NCI-H82 treated with DMSO at 0.1 percent for 48 hours (cell line): ENCODE data around the gene SPAG4.
A peak's percentile ranks its signal among the peaks of the same experiment; 100 is the strongest.

ENCODE experiments used
- DNase-seq: peaks from one replicate; lab custom pipeline; 2025; ENCODE audit not compliant: unreplicated experiment; lab: John Stamatoyannopoulos, UW

The SPAG4 gene

DNA sequence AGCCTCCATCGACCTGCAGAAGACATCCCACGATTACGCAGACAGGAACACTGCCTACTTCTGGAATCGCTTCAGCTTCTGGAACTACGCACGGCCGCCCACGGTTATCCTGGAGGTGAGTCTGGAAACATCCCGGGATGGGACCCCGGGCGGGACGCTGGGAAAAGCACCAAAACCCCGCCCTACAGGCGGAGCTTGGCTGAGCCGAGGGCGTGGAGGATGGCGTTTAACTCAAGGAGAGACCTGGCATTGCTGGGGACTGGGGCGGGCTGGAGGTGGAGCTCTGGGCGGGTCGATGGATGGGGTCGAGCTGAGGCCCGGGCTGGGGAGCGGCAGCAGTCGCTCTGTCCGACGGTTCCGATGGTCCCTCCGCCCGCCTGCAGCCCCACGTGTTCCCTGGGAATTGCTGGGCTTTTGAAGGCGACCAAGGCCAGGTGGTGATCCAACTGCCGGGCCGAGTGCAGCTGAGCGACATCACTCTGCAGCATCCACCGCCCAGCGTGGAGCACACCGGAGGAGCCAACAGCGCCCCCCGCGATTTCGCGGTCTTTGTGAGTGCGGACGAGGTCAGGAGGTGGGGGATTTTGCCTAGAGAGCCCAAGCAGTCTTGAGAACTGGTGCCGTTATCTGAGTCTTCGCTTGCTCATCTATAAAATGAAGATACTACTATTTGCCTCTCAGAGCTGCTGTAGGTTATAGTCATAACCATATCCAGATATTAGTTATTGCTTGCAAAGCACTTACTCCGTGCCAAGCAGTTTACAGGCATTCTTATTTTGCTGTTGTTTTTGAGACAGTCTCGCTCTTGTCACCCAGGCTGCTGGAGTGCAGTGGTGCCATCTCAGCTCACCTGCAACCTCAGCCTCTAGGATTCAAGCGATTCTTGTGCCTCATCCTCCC lies 3.8 kb downstream of the SPAG4 start:
- peak; percentile 78 for DNase-seq

- DNase-seq, result no peak
These were observed 5.4 kb downstream of the SPAG4 start for GRCh38 chr20:35620818-35621559.

DNA sequence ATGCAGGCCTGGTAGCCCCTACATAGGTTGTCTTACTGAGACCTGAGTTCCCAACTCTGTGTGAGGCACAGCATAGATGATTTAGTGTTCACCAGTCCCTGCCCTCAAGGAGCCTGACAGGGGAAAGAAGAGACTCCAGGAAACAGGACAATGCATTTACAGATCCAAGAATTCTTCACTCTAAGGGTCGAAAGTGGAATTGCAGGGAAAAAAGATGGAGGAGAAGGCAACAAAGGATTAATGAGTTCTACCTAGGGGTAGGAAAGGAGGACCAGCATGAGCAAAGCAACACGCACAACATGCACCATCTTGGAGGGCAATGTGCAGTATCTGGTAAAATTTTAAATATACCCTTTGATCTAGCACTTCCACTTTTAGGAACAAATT lies 5.9 kb downstream of the SPAG4 start:
- no peak for DNase-seq

DNA sequence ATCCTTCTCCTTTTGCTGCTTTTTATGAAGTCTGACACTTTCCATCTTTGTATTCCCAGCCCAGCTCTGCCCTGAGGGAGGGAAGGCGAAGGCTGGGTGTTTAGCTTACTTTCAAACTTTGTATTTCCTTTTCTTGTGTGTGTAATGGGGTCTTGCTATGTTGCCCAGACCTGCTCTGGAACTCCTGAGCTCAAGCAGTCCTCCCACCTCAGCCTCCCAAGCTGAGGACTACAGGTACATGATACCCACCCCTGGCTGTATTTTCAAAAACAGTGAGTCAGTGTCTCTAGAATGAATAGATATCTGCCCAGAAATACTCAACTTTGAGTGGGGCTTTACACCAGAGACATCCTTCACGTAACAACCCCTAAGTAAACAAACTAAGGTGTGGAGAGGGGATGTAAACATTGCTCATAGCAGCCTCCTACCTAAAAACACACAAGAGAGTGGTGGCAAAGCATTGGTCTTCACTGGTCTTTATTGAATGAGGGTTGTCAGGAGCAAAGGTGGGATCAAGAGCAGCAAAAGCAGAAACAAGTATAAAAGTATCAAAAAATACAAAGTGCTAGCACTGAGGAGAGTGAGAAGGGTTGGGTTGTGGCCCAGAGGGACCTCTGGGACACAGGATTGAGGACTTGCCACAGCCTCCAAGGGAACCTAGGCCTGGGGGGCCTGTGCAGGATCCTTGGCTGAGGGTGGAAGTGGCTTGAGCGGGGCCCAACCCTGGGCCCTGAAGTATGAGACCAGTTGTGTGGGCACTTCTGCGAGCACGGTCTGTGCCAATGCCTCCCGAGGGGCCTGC lies 10.2 kb downstream of the SPAG4 start:
- no peak for DNase-seq

DNA sequence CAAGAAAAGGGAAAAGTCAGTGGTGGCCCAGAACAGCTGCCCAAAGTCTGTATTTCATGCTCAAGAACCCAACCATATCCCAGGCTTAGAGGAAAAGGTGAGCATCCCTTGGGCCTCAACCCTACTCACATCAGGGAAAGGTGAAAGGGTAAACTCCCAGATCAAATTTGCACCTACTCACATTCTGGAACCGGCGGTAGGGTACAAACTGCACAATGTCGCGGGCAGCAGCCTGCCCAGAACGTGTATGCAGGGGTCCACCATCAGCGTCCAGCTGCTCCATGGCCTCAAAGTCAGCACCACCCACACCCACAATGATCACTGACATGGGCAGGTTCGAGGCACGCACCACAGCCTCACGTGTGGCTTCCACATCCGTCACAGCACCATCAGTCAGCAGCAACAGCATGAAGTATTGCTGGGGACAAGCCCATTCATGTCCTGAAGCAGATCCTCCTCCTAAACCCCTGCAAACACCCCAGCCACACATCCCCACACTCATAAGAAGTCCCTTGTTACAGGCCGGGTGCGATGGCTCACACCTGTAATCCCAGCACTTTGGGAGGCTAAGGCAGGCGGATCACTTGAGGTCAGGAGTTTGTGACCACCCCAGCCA lies 10.9 kb downstream of the SPAG4 start:
- DNase-seq, result no peak

GRCh38 chr20:35627121-35627520 lies 11.5 kb downstream of the SPAG4 start:
- DNase-seq, result no peak

GRCh38 chr20:35629427-35630145 lies 14.0 kb downstream of the SPAG4 start:
- no peak for DNase-seq

DNA sequence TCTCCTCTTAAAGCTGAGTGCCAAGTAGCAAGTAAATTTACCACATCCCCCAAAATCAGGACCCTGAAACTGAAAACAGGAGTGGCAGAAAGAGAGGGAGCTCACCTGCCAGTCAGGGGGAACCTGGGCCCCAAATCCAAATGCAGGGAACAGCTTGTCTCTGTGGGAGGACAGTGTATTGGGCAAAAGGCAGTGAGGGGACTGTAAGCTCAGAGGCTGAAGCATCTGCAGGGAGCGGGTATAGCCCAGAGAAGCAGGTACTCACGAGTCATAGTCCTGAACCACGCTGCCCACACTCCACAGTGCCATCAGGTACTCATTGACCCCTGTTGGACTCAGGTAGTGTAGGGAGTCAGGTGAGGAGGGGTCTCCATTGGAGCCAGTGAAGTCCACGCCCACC lies 15.0 kb downstream of the SPAG4 start:
- no peak for DNase-seq

DNA sequence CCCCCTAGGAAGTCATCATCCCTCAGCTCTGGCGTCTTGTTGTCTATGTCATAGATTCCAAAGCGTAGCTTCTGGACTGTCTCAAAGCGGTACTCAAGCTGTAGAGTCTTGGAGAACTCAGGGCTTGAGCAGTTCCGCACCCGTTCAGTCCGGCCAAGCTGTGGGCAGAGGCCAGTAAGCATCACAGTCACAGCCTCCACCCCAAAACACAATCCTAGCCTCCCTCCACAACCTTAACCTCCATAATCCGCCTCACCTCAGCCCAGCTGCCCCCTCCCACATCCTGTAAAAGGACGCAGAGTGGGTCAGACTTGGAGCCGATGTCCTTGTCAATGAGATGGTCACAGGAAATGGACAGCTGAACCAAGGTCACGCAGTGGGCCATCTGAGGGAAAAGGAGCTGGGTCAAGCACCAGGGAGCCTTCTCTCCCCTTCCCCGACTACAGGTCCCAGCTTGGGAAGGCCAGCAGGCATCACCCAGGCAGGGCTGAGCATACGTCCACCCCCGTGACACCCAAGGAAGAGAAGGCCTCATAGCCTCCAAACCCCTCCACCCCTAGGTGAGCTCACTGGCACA lies 17.0 kb downstream of the SPAG4 start:
- no peak for DNase-seq

- no peak for DNase-seq
These were observed 20.0 kb downstream of the SPAG4 start for GRCh38 chr20:35635652-35636051.

GRCh38 chr20:35636095-35636494 lies 20.5 kb downstream of the SPAG4 start:
- DNase-seq, result no peak

GRCh38 chr20:35637276-35637675 lies 21.6 kb downstream of the SPAG4 start:
- DNase-seq, result no peak

DNA sequence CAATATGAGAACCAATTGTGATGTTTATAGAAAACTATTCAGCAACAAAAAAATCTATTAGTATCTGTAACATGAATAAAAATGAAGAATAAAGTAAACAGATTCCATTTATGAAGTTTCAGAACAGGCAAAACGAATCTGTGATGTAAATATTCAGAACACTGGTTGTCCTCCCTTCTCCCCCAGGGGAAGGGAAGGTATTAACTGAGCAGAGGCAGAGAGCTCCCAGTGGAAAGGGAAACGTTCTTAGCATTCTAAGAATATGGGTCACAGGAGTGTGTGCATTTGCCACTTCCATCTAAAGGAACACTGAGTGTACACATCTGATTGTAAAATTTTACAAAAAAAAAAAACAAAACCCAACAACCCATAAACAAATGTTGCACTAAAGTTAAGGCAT lies 23.1 kb downstream of the SPAG4 start:
- DNase-seq, result no peak

- no peak for DNase-seq
These were observed 25.1 kb downstream of the SPAG4 start for GRCh38 chr20:35640724-35641123.

- no peak for DNase-seq
These were observed 26.1 kb downstream of the SPAG4 start for GRCh38 chr20:35641743-35642142.

DNA sequence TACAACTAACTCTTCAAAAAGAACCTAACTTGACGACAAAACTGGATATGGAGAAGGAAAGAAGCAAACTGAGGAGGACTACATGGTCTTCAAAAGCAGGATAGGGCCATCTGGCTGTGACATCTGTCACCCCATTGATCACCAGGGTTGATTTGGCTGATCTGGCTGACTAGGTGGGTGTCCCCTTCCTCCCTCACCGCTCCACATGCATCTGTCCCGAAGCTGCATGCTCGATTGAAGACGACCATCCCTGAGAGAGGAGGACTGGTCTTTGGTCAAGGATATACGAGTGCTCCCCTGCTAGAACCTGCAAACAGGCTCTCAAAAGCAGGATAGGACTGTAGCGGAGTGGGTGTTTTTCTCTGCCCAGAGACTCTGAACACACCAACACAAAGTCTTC lies 27.4 kb downstream of the SPAG4 start:
- DNase-seq, result peak; percentile 16

GRCh38 chr20:35644806-35645205 lies 29.2 kb downstream of the SPAG4 start:
- no peak for DNase-seq

GRCh38 chr20:35648836-35649235 lies 33.2 kb downstream of the SPAG4 start:
- DNase-seq, result no peak

DNA sequence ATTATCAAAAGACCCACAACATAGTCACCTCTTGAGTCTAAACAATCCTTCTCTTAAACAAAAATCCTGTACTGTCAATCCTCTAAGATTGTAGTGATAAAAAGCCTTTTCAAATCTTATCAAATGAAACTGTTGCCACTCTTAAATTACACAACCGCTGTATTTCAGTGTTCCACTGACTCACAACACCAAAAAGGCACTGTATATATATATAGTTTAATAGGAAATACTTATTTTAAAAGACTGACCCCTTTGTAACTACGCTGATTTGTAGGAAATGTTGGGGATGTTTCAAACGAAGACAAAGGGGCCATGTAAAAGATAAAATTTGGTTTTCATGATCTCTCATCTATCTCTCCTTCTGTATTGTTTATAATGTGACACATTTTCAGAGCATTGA lies 35.0 kb downstream of the SPAG4 start:
- DNase-seq, result no peak

GRCh38 chr20:35651958-35652357 lies 36.3 kb downstream of the SPAG4 start:
- no peak for DNase-seq
